Activated CD4-positive, alpha-beta T cell treated with anti-CD3 and anti-CD28 coated beads, Interleukin-2, amount 10 ng/mL, durations not matched to agents 24 days and 14 days (primary cell): ENCODE results near the gene LMOD1. TPM values are rescaled to one million over a fixed set of nuclear protein-coding genes. Genes with fewer than 3 reads are reported as not detected.
A peak's percentile ranks its signal among the peaks of the same experiment; 100 is the strongest.

Experiments
- DNase-seq: peaks from one replicate; pipeline ENCODE4 v3.0.0; 2022
- H3K27ac Mint-ChIP-seq: one replicate; pipeline ENCODE4 v1.8.0; 2022; ENCODE audit warnings: mild to moderate bottlenecking, mixed read lengths
- H3K27me3 Mint-ChIP-seq: one replicate; pipeline ENCODE4 v1.8.0; 2022; ENCODE audit warnings: mixed read lengths
- H3K36me3 Mint-ChIP-seq: one replicate; pipeline ENCODE4 v1.8.0; 2022; ENCODE audit warnings: low read depth, mild to moderate bottlenecking, mixed read lengths
- H3K4me1 Mint-ChIP-seq: one replicate; pipeline ENCODE4 v1.8.0; 2021; ENCODE audit warnings: mixed read lengths
- H3K4me3 Mint-ChIP-seq: one replicate; pipeline ENCODE4 v1.8.0; 2022; ENCODE audit warnings: mild to moderate bottlenecking, moderate library complexity, mixed read lengths
- H3K9me3 Mint-ChIP-seq: one replicate; pipeline ENCODE4 v1.8.0; 2021; ENCODE audit warnings: mixed read lengths
- intact Hi-C: fragments of 100-400 bp; cut with micrococcal nuclease; formaldehyde crosslinking; loops from one replicate; pipeline ENCODE4 v1.15.1; 2023
- total RNA-seq: library from RNA; stranded (reverse); gene quantifications from 2 replicates; pipeline ENCODE4 v1.2.3, GENCODE V29; 2022

Gene LMOD1
- not detected in 2 replicates for total RNA-seq

DNA sequence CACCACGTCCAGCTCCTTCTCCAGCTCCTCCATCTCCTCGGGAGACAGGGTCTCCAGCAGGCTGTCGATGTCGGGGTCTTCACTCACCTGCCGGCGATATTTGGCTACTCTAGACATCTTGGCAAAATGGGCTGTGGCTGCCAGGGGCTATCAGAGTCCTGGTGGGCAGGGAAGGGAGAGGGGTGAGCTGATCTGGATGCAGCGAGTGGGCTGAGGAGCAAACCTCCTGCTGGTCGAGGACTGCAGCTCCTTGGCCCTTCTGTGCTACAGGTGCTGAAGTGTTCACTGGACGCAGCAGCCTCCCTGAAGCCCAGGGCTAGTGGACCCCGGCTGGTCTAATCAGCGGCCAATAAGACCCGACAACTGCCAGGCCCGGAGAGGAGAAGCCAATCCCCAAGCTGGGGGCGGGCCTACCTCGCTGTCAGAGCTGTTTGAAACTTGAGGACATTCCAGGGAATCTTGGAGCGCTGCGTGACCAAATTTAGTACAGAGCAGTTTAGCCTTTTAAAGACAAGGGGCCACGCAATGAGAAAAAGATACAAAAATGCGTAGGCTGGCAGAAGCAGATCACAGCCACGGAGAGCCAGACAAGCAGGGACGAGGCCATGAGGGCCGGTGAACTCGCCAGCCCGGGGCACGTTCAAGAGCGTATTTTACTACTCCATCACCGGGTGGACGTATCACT, at the start of gene LMOD1:
Gene LMOD1 (minus strand): TSS at position 325 of the 685 bp plus-strand sequence. CDS start 208 bp downstream, at position 117.
- H3K4me1 Mint-ChIP-seq: peaks cover 9% of the 10 kb centered on the region
- H3K27me3 Mint-ChIP-seq: peaks cover 58% of the 10 kb centered on the region
- no peaks in the 10 kb centered on the region for H3K9me3 Mint-ChIP-seq

DNA sequence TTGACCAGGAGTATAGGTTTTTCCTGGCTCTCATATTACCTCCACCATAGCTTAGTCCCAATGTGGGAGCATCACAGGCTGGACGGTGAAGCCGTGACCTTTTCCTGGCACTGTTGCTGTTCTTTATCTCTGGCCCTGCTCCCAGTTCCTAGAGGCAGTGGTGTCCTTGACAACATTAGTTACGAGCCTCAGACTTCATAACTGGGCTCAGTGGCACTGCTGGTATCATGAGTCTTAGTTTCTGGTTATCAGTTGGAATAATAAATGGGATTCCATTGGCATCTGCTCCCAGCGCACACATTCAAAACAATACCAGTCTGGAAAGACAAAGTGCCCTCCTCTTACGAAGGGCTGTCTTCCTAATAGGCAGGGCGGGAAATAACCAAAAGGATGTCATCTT, 44.1 kb upstream of the LMOD1 start:
- Mint-ChIP-seq H3K9me3 (no peaks in the 10 kb centered on the region), H3K4me1 (peaks cover 3% of the 10 kb centered on the region), H3K27ac (no peak overlapping the region), H3K4me3 (no peak overlapping the region), H3K36me3 (peaks cover 31% of the 10 kb centered on the region), H3K27me3 (no peaks in the 10 kb centered on the region)
- intact Hi-C loops: no loop called here
- DNase-seq: no peak

More for the DNA sequence above, at the start of gene LMOD1:
- H3K36me3 Mint-ChIP-seq: no peaks in the 10 kb centered on the region
- no peak within 1 kb of the TSS for H3K4me3 Mint-ChIP-seq
- H3K27ac Mint-ChIP-seq: no peak within 1 kb of the TSS
- intact Hi-C loops: no loop called here
- DNase-seq: no peak

- Mint-ChIP-seq H3K27me3 (no peaks in the 10 kb centered on the region), H3K27ac (no peak overlapping the region), H3K4me3 (no peak overlapping the region), H3K9me3 (no peaks in the 10 kb centered on the region), H3K36me3 (peaks cover 31% of the 10 kb centered on the region), H3K4me1 (peaks cover 3% of the 10 kb centered on the region)
- intact Hi-C loops: no loop called here
- no peak for DNase-seq
Measured at GRCh38 chr1:201989354-201990128, 43.2 kb upstream of the LMOD1 start.

DNA sequence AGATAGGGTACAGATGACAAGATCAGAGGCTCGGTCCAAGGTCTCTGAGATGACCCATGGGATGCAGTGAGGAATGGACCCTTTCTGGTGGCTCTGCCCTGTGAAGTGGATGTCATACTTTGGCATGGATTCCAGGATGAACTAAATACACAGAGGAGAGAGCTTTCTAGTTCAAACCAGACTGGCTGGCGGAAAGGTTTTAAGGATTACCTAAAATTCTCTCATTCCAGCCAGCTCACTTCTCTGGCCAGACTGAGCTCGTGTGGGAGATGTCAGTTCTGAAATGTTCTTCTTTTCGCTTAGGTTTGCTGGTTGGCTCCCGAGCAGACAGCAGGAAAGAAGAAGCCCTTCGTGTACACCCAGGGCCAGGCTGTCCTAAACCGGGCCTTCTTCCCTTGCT, 42.3 kb upstream of the LMOD1 start:
- Mint-ChIP-seq H3K27me3 (no peaks in the 10 kb centered on the region), H3K27ac (no peak overlapping the region), H3K36me3 (peaks cover 25% of the 10 kb centered on the region)

GRCh38 chr1:201985355-201985754, 39.0 kb upstream of the LMOD1 start:
- peaks cover 22% of the 10 kb centered on the region for H3K4me1 Mint-ChIP-seq
- peaks cover 10% of the 10 kb centered on the region for H3K36me3 Mint-ChIP-seq
- no peak overlapping the region for H3K4me3 Mint-ChIP-seq
- no peaks in the 10 kb centered on the region for H3K9me3 Mint-ChIP-seq
- no peak overlapping the region for H3K27ac Mint-ChIP-seq
- DNase-seq: no peak
- peaks cover 3% of the 10 kb centered on the region for H3K27me3 Mint-ChIP-seq
- intact Hi-C loops: no loop called here

More for the DNA sequence above, 42.3 kb upstream of the LMOD1 start:
- no peak for DNase-seq
- H3K4me1 Mint-ChIP-seq: peaks cover 11% of the 10 kb centered on the region
- no peaks in the 10 kb centered on the region for H3K9me3 Mint-ChIP-seq
- H3K4me3 Mint-ChIP-seq: no peak overlapping the region
- intact Hi-C loops: no loop called here

GRCh38 chr1:201984446-201984845, 38.1 kb upstream of the LMOD1 start:
- intact Hi-C loops: no loop called here
- no peak for DNase-seq
- peak overlapping the region; percentile 28 for H3K4me3 Mint-ChIP-seq

GRCh38 chr1:201983380-201983805, 37.0 kb upstream of the LMOD1 start:
- H3K27me3 Mint-ChIP-seq: peaks cover 11% of the 10 kb centered on the region
- peak overlapping the region; percentile 75 for H3K27ac Mint-ChIP-seq
- H3K4me3 Mint-ChIP-seq: peak overlapping the region; percentile 93
- no peaks in the 10 kb centered on the region for H3K9me3 Mint-ChIP-seq
- intact Hi-C loops: no loop called here
- H3K4me1 Mint-ChIP-seq: peaks cover 22% of the 10 kb centered on the region
- DNase-seq: no peak
- H3K36me3 Mint-ChIP-seq: peaks cover 2% of the 10 kb centered on the region

More at GRCh38 chr1:201984446-201984845, 38.1 kb upstream of the LMOD1 start:
- peaks cover 2% of the 10 kb centered on the region for H3K36me3 Mint-ChIP-seq
- peaks cover 22% of the 10 kb centered on the region for H3K4me1 Mint-ChIP-seq
- no peaks in the 10 kb centered on the region for H3K9me3 Mint-ChIP-seq
- no peak overlapping the region for H3K27ac Mint-ChIP-seq
- peaks cover 7% of the 10 kb centered on the region for H3K27me3 Mint-ChIP-seq

DNA sequence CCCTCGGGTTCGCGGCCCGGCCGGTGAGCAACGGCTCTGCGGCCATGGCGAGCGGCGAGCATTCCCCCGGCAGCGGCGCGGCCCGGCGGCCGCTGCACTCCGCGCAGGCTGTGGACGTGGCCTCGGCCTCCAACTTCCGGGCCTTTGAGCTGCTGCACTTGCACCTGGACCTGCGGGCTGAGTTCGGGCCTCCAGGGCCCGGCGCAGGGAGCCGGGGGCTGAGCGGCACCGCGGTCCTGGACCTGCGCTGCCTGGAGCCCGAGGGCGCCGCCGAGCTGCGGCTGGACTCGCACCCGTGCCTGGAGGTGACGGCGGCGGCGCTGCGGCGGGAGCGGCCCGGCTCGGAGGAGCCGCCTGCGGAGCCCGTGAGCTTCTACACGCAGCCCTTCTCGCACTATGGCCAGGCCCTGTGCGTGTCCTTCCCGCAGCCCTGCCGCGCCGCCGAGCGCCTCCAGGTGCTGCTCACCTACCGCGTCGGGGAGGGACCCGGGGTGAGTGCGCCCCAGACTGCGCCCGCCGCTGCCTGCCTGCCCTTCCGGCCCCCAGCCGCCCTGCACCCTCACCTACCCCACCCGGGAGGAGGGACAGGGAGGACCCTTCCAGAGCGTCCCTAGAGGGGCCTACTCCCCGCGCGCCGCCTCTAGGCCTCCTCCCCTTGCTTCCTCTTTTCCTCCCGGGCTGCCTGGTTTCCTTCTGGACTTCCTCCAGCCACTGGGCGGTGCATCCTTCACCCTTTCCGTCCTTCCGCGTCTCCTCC, 36.5 kb upstream of the LMOD1 start, which contains the start of gene RNPEP:
Gene RNPEP (plus strand): TSS at position 26 of the 757 bp plus-strand sequence. CDS start 19 bp downstream, at position 45.
- intact Hi-C loops: loop anchor here (1.0 kb wide), 1 partner anchor 28 kb away; the partner anchor contains the start of gene TIMM17A
- peak; percentile 89 for DNase-seq
- Mint-ChIP-seq H3K36me3 (peaks cover 2% of the 10 kb centered on the region), H3K27me3 (peaks cover 12% of the 10 kb centered on the region), H3K4me1 (peaks cover 22% of the 10 kb centered on the region), H3K9me3 (no peaks in the 10 kb centered on the region), H3K4me3 (peak within 1 kb of the TSS; percentile 93), H3K27ac (peak within 1 kb of the TSS; percentile 85)

- DNase-seq: no peak
- Mint-ChIP-seq H3K36me3 (peaks cover 2% of the 10 kb centered on the region), H3K9me3 (no peaks in the 10 kb centered on the region), H3K4me3 (peak overlapping the region; percentile 93), H3K4me1 (peaks cover 22% of the 10 kb centered on the region), H3K27me3 (peaks cover 12% of the 10 kb centered on the region), H3K27ac (peak overlapping the region; percentile 85)
- intact Hi-C loops: loop anchor here (1.0 kb wide), 1 partner anchor 27 kb away; the partner anchor contains the start of gene TIMM17A
Measured at GRCh38 chr1:201982082-201982622, 35.8 kb upstream of the LMOD1 start.

DNA sequence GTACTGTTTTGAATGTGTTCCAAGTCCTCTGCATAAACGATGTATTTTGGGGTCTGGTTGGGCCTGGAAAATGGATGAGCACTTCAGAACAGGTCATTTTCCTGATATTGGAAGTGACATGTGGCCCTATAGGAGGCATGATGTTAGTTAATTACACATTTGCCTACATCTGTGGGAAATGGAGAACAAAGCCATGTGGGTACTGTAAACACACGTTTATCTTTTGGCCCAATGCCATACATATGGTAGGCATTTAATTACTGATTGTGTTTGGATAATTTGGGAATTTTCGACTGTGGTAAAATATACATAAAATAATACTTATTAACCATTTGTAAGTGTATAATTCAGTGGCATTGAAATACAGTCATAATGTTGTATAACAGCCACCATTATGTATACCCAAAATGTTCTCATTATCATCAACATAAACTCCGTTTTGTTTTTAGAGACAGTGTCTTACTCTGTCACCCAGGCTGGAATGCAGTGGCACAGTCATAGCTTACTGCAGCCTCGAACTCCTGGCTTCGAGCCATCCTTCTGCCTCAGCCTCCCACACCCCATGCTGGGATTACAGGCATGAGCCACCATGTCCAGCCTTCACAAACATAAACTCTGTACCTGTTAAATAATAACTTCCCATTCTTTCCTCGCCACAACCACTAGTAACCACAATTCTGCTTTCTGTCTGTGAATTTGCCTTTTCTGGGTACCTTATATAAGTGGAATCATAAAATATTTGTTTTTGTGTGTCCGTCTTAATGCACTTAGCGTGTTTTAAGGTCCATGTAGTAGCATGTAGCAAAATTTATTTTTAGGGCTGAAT, 24.2 kb upstream of the LMOD1 start:
- no peak for DNase-seq
- H3K9me3 Mint-ChIP-seq: no peaks in the 10 kb centered on the region
- H3K4me3 Mint-ChIP-seq: no peak overlapping the region
- peaks cover 3% of the 10 kb centered on the region for H3K4me1 Mint-ChIP-seq
- peaks cover 40% of the 10 kb centered on the region for H3K36me3 Mint-ChIP-seq
- intact Hi-C loops: no loop called here
- peaks cover 12% of the 10 kb centered on the region for H3K27me3 Mint-ChIP-seq
- H3K27ac Mint-ChIP-seq: no peak overlapping the region

GRCh38 chr1:201968202-201968925, 22.0 kb upstream of the LMOD1 start:
- H3K27me3 Mint-ChIP-seq: no peaks in the 10 kb centered on the region
- peaks cover 51% of the 10 kb centered on the region for H3K36me3 Mint-ChIP-seq
- no peak for DNase-seq
- peaks cover 3% of the 10 kb centered on the region for H3K4me1 Mint-ChIP-seq
- intact Hi-C loops: no loop called here
- H3K9me3 Mint-ChIP-seq: no peaks in the 10 kb centered on the region
- H3K4me3 Mint-ChIP-seq: no peak overlapping the region
- no peak overlapping the region for H3K27ac Mint-ChIP-seq

DNA sequence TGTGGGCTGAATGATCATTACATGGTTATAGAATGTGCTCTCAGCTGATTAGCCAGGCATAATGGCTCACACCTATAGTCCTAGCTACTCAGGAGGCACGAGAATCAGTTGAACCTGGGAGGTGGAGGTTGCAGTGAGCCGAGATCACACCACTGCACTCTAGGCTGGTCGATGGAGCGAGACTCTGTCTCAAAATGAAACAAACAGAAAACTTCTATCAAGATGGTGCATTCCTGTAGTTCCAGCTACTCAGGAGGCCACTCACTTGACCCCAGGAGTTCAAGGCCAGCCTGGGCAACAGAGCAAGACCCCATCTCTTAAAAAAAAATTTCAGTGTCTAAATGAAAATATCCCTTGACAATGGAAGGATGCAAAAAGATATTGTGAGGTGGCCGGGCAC, 19.8 kb upstream of the LMOD1 start:
- Mint-ChIP-seq H3K36me3 (peaks cover 63% of the 10 kb centered on the region), H3K4me1 (peaks cover 4% of the 10 kb centered on the region), H3K9me3 (no peaks in the 10 kb centered on the region), H3K4me3 (no peak overlapping the region), H3K27me3 (no peaks in the 10 kb centered on the region), H3K27ac (no peak overlapping the region)
- intact Hi-C loops: no loop called here
- DNase-seq: no peak
